HCT116 (cell line): Measurements from ENCODE around the gene PLCB3. TPM values are rescaled to one million over a fixed set of nuclear protein-coding genes. Genes with fewer than 3 reads are reported as not detected.

Experiments
- ATAC-seq: fragments of 200-7000 bp; cut with Tn5 transposase; 2 replicates; pipeline ENCODE4 v1.9.1; 2020; ENCODE audit warnings: mild to moderate bottlenecking, moderate library complexity
- BruUV-seq: library from RNA; stranded (reverse); fragments of 400-500 nt; replicated peaks from 2 replicates; lab custom pipeline; 2021; lab: Mats Ljungman, UMichigan
- CTCF ChIA-PET: fragments of 300-600 bp; sonication (Branson Sonifier 250); formaldehyde crosslinking; loops from one replicate; lab custom pipeline; 2021; ENCODE audit warnings: antibody characterized with exemption; lab: Charles Lee
- POLR2A ChIA-PET: fragments of 300-600, 350-600 bp; sonication (Branson Sonifier 250); formaldehyde crosslinking; loops from one replicate; lab custom pipeline; 2021; ENCODE audit warnings: antibody characterized with exemption; lab: Charles Lee
- RAD21 ChIA-PET, 2 experiments: fragments of 300-600 bp; sonication (Branson Sonifier 250); formaldehyde crosslinking; loops; one replicate each; lab custom pipeline; 2023; ENCODE audit warnings: low total read pairs in 2 of 2; ENCODE audit not compliant: uncharacterized antibody in 2 of 2, unreplicated experiment in 2 of 2, low non-redundant PET in 1 of 2; lab: Charles Lee
- DNase-seq: peaks from one replicate; pipeline ENCODE4 v3.0.0-alpha.2; 2010; ENCODE audit warnings: low read depth, low spot score
- H2AFZ ChIP-seq: fragments of 200-600 bp; shearing (Covaris generic), sonication (generic); 2 replicates; pipeline ENCODE4 v1.6.1; 2017; ENCODE audit warnings: low read depth, mixed run types, mixed read lengths, antibody characterized with exemption, low read length; ENCODE audit not compliant: poor library complexity, severe bottlenecking
- H3K27ac ChIP-seq: 2 replicates; pipeline ENCODE4 v1.5.1; 2012; ENCODE audit warnings: low read depth, low read length
- H3K27me3 ChIP-seq: fragments of 200-600 bp; sonication (generic); 2 replicates; pipeline ENCODE4 v1.6.1; 2016; ENCODE audit warnings: mixed run types, low read length, mixed read lengths; ENCODE audit not compliant: insufficient read depth
- H3K36me3 ChIP-seq, 2 experiments: fragments of 200-500 bp in 1 of 2; fragments of 200-600 bp in 1 of 2; sonication (Bioruptor generic) in 1 of 2; sonication (generic) in 1 of 2; 2 replicates each; pipeline versions ENCODE4 v1.5.1 to v1.6.1; 2014 to 2016; ENCODE audit warnings: low read length in 2 of 2, inconsistent platforms in 1 of 2, mixed read lengths in 1 of 2, mixed run types in 1 of 2; ENCODE audit not compliant: insufficient read depth in 2 of 2, control insufficient read depth in 1 of 2
- H3K4me1 ChIP-seq, 2 experiments: fragments of 200-600 bp in 1 of 2; sonication (generic) in 1 of 2; 2 replicates each; pipeline versions ENCODE4 v1.5.1 to v1.6.1; 2012 to 2017; ENCODE audit warnings: low read length in 2 of 2, inconsistent platforms in 1 of 2, mild to moderate bottlenecking in 1 of 2, mixed read lengths in 1 of 2, mixed run types in 1 of 2, moderate library complexity in 1 of 2; ENCODE audit not compliant: insufficient read depth in 2 of 2, control insufficient read depth in 1 of 2
- H3K4me2 ChIP-seq: fragments of 200-600 bp; sonication (generic); 2 replicates; pipeline ENCODE4 v1.6.1; 2017; ENCODE audit warnings: mixed run types, low read length, mixed read lengths
- H3K4me3 ChIP-seq, 2 experiments: fragments of 200-600 bp in 1 of 2; sonication (generic) in 1 of 2; replicated peaks in 1 of 2; 2 replicates each; pipeline ENCODE4 v1.5.1; 2011 to 2016; ENCODE audit warnings: low read length in 2 of 2, control low read depth in 1 of 2, low read depth in 1 of 2, mild to moderate bottlenecking in 1 of 2, mixed read lengths in 1 of 2, mixed run types in 1 of 2
- H3K79me2 ChIP-seq: fragments of 200-600 bp; sonication (generic); 2 replicates; pipeline ENCODE4 v1.6.1; 2017; ENCODE audit warnings: mild to moderate bottlenecking, mixed run types, low read length, moderate library complexity, mixed read lengths; ENCODE audit not compliant: insufficient read depth
- H3K9ac ChIP-seq: fragments of 200-600 bp; sonication (generic); 2 replicates; pipeline ENCODE4 v1.6.1; 2016; ENCODE audit warnings: low read length, mixed read lengths
- H3K9me2 ChIP-seq: fragments of 200-600 bp; sonication (generic), shearing (Covaris generic); 2 replicates; pipeline ENCODE4 v1.6.1; 2017; ENCODE audit warnings: mixed run types, mild to moderate bottlenecking, moderate library complexity; ENCODE audit not compliant: insufficient read depth
- H3K9me3 ChIP-seq, 2 experiments: fragments of 200-500 bp in 1 of 2; fragments of 200-600 bp in 1 of 2; sonication (Bioruptor generic) in 1 of 2; sonication (generic) in 1 of 2; 2 replicates each; pipeline ENCODE4 v1.6.1; 2014 to 2017; ENCODE audit warnings: low read length in 2 of 2, mixed read lengths in 2 of 2, inconsistent platforms in 1 of 2, low read depth in 1 of 2, mild to moderate bottlenecking in 1 of 2, mixed run types in 1 of 2, moderate library complexity in 1 of 2; ENCODE audit not compliant: control insufficient read depth in 1 of 2, insufficient read depth in 1 of 2
- H4K20me1 ChIP-seq: fragments of 200-600 bp; sonication (generic), shearing (Covaris generic); 2 replicates; pipeline ENCODE4 v1.6.1; 2017; ENCODE audit warnings: mixed run types, mild to moderate bottlenecking, moderate library complexity; ENCODE audit not compliant: insufficient read depth
- CBX3 ChIP-seq: IDR thresholded peaks from 2 replicates; pipeline ENCODE4 v1.6.1; 2012; ENCODE audit warnings: low read depth
- EGR1 ChIP-seq: IDR thresholded peaks from 2 replicates; pipeline ENCODE4 v1.6.1; 2012; ENCODE audit warnings: low read depth
- ELF1 ChIP-seq: IDR thresholded peaks from 2 replicates; pipeline ENCODE4 v1.6.1; 2012; ENCODE audit warnings: low read depth, borderline replicate concordance
- EZH2phosphoT487 ChIP-seq: fragments of 200-600 bp; IDR thresholded peaks from 2 replicates; pipeline ENCODE4 v1.6.1; 2018; ENCODE audit warnings: antibody characterized with exemption, borderline replicate concordance
- FOSL1 ChIP-seq: IDR thresholded peaks from 2 replicates; pipeline ENCODE4 v1.6.1; 2012; ENCODE audit warnings: low read depth
- MAX ChIP-seq: IDR thresholded peaks from 2 replicates; pipeline ENCODE4 v1.6.1; 2012
- POLR2AphosphoS5 ChIP-seq: IDR thresholded peaks from 2 replicates; pipeline ENCODE4 v1.6.1; 2011; ENCODE audit warnings: mild to moderate bottlenecking, low read depth, low read length, moderate library complexity
- RAD21 ChIP-seq: IDR thresholded peaks from 2 replicates; pipeline ENCODE4 v1.6.1; 2012; ENCODE audit warnings: low read depth, mild to moderate bottlenecking
- SIN3A ChIP-seq: IDR thresholded peaks from 2 replicates; pipeline ENCODE4 v1.6.1; 2012; ENCODE audit warnings: low read depth
- SP1 ChIP-seq: IDR thresholded peaks from 2 replicates; pipeline ENCODE4 v1.6.1; 2012; ENCODE audit warnings: low read depth
- TCF7L2 ChIP-seq: IDR thresholded peaks from 2 replicates; pipeline ENCODE4 v1.7.0; 2011; ENCODE audit warnings: borderline replicate concordance, inconsistent platforms; ENCODE audit not compliant: insufficient read depth, insufficient read length; ENCODE audit errors: extremely low read depth
- YY1 ChIP-seq: IDR thresholded peaks from 2 replicates; pipeline ENCODE4 v1.6.1; 2011; ENCODE audit warnings: low read length, low read depth, moderate library complexity, mild to moderate bottlenecking; ENCODE audit not compliant: insufficient replicate concordance; ENCODE audit errors: extremely low read depth
- ZFX ChIP-seq: fragments of 450-650 bp; IDR thresholded peaks from 2 replicates; pipeline ENCODE4 v1.6.1; 2017
- ZNF274 ChIP-seq: fragments of 200-500 bp; sonication (Bioruptor generic); IDR thresholded peaks from 2 replicates; pipeline ENCODE4 v1.6.1; 2014; ENCODE audit warnings: mild to moderate bottlenecking, low read depth, low read length, inconsistent platforms
- intact Hi-C: fragments of 100-400 bp; cut with micrococcal nuclease; formaldehyde crosslinking; loops from 2 replicates; pipeline ENCODE4 v1.10.0; 2022
- total RNA-seq: library from RNA; stranded (reverse); gene quantifications from one replicate; pipeline ENCODE4 v1.2.1, GENCODE V29; 2021; ENCODE audit not compliant: unreplicated experiment
- TF ChIP-seq, protein P1 (sequence below): IDR thresholded peaks from 2 replicates; pipeline ENCODE4 v1.6.1; 2011; ENCODE audit warnings: mild to moderate bottlenecking, low read length, moderate library complexity; ENCODE audit not compliant: insufficient replicate concordance; ENCODE audit errors: extremely low read depth
- TF ChIP-seq, protein P2 (sequence below): IDR thresholded peaks from 2 replicates; pipeline ENCODE4 v1.6.1; 2012
- TF ChIP-seq, protein P3 (sequence below), 3 experiments: fragments of 200-600 bp in 1 of 3; sonication (generic) in 1 of 3; IDR thresholded peaks in 2 of 3; conservative IDR thresholded peaks in 1 of 3; 2 replicates each; pipeline ENCODE4 v1.5.1; 2012 to 2017; ENCODE audit warnings: low read depth in 2 of 3, low read length in 2 of 3, antibody characterized with exemption in 1 of 3, borderline replicate concordance in 1 of 3, control low read depth in 1 of 3, mild to moderate bottlenecking in 1 of 3, mixed read lengths in 1 of 3, mixed run types in 1 of 3, moderate library complexity in 1 of 3; ENCODE audit not compliant: insufficient read depth in 1 of 3

Gene PLCB3
- total RNA-seq, 1 experiment from 2014 or later: 106 TPM

DNA sequence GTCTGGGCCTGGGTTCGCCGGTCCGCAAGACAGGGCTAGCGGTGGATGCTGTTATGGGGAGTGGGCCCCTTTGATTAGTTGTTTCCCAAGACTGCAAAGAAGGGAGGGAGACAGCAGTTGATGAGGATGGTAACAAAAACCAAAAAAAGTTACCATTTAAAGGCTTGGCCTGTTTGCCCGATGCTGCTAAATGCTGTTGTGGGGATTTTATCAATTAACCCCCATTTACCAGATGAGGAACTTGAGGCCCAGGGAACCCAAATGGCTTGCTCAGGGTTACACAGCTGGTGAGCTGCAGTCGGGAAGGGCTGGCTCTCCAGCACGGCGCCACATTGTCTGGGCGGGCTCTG, 28.7 kb upstream of the PLCB3 start:
- BruUV-seq: no TSS peak
- H3K9me2 ChIP-seq: no peaks in the 10 kb centered on the region
- no peaks in the 10 kb centered on the region for H4K20me1 ChIP-seq
- intact Hi-C loops: no loop called here
- no peak overlapping the region for H3K4me3 ChIP-seq
- no peak for DNase-seq
- TF ChIP-seq ELF1 (no peak), SP1 (no peak), YY1 (no peak), CBX3 (no peak), MAX (no peak), POLR2AphosphoS5 (no peak), EZH2phosphoT487 (no peak), ZNF274 (no peak), RAD21 (no peak), EGR1 (no peak), SIN3A (no peak), FOSL1 (no peak), ZFX (no peak), TCF7L2 (no peak)
- TF ChIP-seq, protein P1, sequence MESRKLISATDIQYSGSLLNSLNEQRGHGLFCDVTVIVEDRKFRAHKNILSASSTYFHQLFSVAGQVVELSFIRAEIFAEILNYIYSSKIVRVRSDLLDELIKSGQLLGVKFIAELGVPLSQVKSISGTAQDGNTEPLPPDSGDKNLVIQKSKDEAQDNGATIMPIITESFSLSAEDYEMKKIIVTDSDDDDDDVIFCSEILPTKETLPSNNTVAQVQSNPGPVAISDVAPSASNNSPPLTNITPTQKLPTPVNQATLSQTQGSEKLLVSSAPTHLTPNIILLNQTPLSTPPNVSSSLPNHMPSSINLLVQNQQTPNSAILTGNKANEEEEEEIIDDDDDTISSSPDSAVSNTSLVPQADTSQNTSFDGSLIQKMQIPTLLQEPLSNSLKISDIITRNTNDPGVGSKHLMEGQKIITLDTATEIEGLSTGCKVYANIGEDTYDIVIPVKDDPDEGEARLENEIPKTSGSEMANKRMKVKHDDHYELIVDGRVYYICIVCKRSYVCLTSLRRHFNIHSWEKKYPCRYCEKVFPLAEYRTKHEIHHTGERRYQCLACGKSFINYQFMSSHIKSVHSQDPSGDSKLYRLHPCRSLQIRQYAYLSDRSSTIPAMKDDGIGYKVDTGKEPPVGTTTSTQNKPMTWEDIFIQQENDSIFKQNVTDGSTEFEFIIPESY: no peak
- TF ChIP-seq, protein P2, sequence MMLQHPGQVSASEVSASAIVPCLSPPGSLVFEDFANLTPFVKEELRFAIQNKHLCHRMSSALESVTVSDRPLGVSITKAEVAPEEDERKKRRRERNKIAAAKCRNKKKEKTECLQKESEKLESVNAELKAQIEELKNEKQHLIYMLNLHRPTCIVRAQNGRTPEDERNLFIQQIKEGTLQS: no peak
- TF ChIP-seq, protein P3, sequence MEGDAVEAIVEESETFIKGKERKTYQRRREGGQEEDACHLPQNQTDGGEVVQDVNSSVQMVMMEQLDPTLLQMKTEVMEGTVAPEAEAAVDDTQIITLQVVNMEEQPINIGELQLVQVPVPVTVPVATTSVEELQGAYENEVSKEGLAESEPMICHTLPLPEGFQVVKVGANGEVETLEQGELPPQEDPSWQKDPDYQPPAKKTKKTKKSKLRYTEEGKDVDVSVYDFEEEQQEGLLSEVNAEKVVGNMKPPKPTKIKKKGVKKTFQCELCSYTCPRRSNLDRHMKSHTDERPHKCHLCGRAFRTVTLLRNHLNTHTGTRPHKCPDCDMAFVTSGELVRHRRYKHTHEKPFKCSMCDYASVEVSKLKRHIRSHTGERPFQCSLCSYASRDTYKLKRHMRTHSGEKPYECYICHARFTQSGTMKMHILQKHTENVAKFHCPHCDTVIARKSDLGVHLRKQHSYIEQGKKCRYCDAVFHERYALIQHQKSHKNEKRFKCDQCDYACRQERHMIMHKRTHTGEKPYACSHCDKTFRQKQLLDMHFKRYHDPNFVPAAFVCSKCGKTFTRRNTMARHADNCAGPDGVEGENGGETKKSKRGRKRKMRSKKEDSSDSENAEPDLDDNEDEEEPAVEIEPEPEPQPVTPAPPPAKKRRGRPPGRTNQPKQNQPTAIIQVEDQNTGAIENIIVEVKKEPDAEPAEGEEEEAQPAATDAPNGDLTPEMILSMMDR (IDR thresholded peaks at IDR 0.05 in 2 of 3, conservative IDR thresholded peaks at IDR 0.05 in 1 of 3; ENCODE audit: borderline replicate concordance in 1 of 3, insufficient read depth in 1 of 3, low read depth in 2 of 3, low read length in 2 of 3): no peak
- no peak overlapping the region for H2AFZ ChIP-seq
- H3K9me3 ChIP-seq: no peaks in the 10 kb centered on the region
- ChIA-PET POLR2A (no interaction called here), RAD21 (no interaction called here), CTCF (interaction anchor here (1.5 kb wide), 1 partner anchor 82 kb away, joined by 4 read pairs; no protein-coding TSS in a partner anchor)
- no peaks in the 10 kb centered on the region for H3K27me3 ChIP-seq
- H3K4me1 ChIP-seq: peaks cover 9 to 22% of the 10 kb centered on the region in 2 experiments
- no peak overlapping the region for H3K9ac ChIP-seq
- ATAC-seq: no peak
- peaks cover 0 to 6% of the 10 kb centered on the region in 2 experiments; a peak in 1 of 4 replicates for H3K36me3 ChIP-seq
- H3K4me2 ChIP-seq: no peak overlapping the region
- H3K27ac ChIP-seq: no peak overlapping the region
- peaks cover 19% of the 10 kb centered on the region; the same call in 1 of the 2 replicates for H3K79me2 ChIP-seq
